ENCODE measurements around the gene OR2T34.

GRCh38 chr1:248622570-248623001 is 48.0 kb upstream of the OR2T34 start:
- TF ChIP-seq EZH2 (IDR thresholded peaks at IDR 0.05; ENCODE audit: insufficient read depth, poor library complexity, severe bottlenecking) (no peak), EZH2phosphoT487 (IDR thresholded peaks at IDR 0.05; ENCODE audit: insufficient read depth, low read depth) (no peak)
